ENCODE data around the gene RICTOR.

- no peak for TF ChIP-seq GATA3 (IDR thresholded peaks at IDR 0.05; ENCODE audit: low read depth, low read length)
- no peak for TF ChIP-seq GATA2 (IDR thresholded peaks at IDR 0.05; ENCODE audit: low read depth, low read length)
Observed at GRCh38 chr5:39106322-39106721, 32.1 kb upstream of the RICTOR start.
